GM18499 (cell line): ENCODE data around the gene IGF2R.
"Not testable (repeated sequence)": the region's sequence is repeated elsewhere in the genome, so short reads cannot be mapped to it uniquely, and the experiment has no call there.

Experiments used
- ATAC-seq: cut with Tn5 transposase; IDR thresholded peaks from one replicate; pipeline ENCODE4 v1.9.1; 2021; ENCODE audit warnings: moderate number of reproducible peaks; ENCODE audit not compliant: insufficient read depth, unreplicated experiment

IGF2R gene

DNA sequence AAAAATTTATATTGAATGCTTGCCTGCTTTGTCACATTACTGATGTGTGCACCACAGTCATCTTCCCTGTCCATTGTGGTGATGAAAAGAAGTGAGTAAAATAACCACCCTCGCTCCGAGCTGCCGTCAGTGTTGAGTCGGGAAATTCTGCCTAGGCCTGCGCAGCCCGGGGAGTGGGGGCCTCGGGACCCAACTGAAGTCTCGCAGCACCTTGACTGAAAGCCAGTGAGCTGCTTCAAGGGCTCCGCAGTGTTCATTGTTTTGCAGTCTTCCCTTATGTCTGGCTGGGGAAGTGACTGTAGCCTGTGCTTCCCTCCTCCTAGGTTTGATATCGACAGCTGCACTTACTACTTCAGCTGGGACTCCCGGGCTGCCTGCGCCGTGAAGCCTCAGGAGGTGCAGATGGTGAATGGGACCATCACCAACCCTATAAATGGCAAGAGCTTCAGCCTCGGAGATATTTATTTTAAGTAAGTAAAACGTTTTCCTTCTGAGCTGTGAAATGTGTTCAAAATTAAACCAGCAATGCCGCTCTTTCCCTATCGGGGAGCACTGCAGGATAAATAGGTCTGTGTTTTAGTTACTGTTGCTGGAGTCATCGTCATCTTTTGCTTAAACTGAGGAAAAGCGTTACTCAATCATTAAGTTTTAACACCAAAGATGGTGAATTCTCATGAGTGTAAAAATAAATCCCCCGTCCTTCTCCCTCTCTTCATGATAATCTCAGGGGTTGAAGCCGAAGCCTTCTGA lies 120.1 kb downstream of the IGF2R start:
- ATAC-seq = no peak

DNA sequence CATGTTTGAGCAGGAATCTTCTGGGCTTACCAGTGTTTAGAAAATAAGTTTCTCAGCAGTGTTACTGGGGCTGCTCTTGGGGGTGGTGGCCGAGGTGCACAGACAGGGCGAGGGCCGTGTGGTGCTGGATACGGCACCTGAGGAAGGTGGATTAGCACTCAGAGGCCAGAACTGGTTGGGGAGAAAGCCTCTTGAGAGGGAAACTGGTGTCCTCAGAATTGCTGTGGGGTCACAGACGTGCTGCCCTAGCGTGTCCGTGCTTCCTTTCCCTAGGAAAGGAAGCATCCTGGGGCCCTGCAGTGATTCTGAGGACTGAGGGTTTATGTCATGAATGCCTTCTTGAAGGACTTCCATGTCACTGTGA lies 120.6 kb downstream of the IGF2R start:
- ATAC-seq = no peak

DNA sequence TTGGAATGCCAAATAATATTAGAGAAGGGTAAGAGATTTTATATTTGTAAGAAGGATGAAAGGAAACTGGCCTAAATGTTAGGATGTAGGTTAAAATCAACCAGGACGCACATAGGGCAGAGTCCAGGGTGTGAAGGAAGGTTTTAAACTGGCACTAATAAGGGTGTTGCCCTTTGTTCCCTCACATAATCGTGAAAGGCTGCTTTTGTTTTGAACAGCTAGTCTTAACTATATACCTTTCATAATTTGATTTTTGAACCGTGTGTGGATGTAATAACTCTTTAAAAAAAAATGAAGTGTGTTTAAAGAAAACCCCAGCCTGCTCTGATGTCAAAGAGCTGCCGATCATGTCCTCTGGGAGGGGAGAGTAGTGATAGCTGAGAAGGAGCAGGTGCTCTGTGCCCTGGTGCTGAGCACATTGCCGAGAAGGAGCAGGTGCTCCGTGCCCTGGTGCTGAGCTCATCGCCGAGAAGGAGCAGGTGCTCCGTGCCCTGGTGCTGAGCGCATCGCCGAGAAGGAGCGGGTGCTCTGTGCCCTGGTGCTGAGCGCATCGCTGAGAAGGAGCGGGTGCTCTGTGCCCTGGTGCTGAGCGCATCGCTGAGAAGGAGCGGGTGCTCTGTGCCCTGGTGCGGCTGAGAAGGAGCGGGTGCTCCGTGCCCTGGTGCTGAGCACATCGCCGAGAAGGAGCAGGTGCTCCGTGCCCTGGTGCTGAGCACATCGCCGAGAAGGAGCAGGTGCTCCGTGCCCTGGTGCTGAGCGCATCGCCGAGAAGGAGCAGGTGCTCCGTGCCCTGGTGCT lies 121.8 kb downstream of the IGF2R start:
- not testable (repeated sequence) for ATAC-seq

DNA sequence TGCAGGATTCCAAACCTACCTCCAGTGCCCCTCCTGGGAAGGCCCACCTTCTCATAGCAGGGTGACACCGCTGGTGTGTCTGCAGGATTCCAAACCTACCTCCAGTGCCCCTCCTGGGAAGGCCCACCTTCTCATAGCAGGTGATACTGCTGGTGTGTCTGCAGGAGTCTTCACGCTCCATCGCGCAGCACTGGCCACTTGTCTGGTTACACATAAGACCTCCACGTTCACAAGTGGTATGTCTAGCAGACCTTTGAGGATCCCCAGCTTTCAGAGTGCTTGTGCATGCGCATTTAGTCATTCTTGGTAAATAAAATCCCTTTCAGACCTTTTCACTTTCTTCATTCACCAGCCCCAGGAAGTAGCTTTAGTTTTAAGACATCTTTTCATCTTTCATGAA lies 123.3 kb downstream of the IGF2R start:
- not testable (repeated sequence) for ATAC-seq

DNA sequence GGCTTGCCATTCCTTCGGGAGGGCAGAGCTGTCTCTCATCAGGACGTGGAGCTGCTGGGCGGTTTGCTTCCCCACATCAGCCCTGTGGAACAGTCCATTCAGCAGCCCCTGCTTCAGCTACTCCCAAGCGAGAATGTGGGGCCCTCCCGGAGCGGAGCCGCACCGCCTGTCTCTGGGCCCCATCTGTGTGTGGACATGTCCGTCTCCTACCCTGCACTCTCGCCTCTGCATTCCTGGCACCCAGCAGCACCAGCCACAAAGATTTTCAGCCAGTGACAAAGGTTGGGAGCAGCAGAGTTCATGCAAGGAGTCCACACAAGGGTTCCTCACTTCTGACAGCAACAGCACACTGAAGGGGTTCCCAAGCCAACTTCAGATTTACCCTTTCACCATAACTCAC lies 123.7 kb downstream of the IGF2R start:
- ATAC-seq = no peak

DNA sequence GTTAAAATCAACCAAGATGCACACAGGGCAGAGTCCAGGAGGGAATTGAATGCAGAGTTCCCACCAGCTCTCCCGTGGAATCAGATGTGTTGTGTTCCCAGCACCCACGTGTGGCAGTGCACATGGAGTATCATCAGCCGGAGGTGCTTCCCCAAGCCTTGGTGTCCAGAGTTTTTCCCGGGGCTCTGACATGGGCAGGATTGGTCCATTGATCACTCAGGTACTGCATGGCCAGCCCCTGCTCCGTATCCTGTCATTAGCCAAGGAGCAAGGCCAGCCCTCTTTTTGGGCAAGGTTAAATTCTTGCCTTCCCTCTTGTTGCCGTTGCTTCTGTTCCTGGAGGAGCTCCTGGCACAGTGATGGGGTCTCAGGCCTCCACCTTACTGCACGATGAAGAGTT lies 124.2 kb downstream of the IGF2R start:
- no peak for ATAC-seq

DNA sequence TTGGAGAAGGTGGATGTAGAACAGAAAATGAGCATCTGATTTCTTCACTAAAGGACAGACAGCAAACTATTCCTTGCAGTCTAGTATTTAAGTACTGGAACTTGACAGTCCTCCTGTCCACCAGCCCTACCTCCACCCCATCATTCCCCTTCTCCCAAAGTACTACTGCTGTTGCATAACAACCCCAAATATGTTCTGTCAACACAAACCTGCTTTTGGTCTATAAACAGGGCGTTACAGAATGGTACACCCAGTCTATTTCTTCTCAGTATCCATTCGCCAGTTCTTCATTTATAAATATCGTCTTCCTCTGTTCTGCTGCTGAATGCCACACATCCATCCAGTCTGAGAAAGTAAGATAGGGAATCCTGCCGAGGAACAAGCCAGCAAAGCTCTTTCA lies 125.1 kb downstream of the IGF2R start:
- ATAC-seq = no peak

DNA sequence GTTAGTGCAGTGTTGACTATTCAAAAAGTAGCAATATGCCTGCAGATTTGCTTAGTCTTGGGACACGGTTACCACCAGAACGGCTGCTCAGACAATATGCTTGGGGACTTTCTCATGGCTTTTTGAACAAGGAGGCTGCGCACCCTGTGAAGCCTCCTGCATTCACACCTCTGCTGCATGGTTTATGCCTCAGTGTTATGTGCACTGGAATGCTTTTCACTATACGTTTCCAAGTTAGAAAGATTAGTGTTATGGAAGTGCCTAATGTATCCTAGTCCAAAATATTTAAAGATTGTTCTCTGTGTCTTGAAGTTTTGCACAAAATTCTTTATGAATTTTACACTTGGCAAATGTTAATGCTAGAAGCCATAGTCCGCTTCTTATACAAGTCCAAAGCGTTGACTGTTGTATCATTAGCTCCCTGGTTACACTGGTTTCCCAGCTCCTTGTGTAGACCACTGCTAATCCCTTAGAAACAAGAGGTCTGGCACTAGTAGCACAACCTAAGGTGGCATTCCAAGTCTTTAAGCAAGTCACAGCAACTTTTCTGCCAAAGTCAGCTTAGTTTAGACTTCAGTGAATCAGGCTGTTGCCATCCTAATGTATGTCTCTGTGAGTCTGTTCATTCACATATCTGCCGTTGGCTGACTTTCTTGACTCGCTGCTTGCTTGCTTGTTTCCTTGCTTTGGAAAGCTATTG lies 126.4 kb downstream of the IGF2R start:
- no peak for ATAC-seq

DNA sequence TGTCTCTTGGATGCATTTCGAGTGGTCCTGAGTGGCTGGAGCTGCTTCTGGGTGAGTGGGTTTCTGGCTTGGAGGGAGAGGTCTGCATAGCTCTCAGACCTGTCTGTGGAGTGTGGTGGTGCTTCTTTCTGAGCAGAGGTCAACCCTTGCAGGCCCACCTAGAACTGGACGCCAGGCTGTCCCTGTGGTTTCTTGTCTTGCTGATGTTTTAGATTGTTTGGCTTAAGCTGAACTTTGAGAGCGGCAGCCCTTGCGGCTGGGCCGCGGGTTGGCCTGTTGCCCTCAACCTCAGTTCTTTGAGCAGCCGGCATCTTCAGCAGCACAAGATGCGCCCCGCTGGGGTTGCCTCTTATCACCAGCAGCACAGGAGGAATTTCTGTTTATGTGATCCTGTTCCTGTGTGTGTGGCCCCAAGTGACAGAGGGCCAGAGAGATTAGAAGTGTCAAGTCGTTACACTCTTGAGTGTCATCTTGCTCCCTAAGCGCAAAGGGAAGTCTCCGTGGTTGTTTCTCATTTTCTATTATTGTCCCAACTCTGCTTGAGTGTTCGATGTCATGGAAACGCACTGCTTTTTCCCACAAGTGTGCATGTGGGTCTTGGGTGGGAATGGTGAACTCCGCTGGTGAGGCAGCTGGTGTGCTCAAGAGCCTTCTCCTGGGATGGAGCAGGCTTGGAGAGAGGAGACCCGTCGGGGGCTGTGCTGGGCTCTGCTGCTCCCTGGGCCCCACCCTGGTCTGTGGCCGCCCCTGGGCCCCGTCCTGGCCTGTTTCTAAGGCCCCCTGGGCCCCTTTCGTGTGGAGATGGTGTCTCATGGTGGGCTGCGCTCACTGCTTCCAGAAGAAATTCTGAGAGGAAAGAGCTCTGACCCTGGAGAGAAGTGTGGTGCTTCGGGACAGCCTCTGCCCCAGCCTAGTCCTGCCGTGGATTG lies 132.7 kb downstream of the IGF2R start:
- ATAC-seq = no peak

DNA sequence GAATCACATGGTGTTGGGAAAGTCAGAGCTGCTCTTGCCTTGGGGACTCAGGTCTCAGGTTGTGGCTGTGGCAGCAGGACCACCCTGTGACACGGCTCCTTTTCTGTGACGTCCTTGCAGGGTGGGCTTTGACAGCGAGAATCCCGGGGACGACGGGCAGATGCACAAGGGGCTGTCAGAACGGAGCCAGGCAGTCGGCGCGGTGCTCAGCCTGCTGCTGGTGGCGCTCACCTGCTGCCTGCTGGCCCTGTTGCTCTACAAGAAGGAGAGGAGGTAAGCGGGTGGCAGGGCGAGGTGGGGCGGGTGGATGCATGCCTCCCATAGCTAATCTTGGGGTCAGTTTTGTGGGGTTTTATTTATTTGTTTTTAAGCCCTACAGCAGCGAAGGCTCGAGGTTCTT lies 133.5 kb downstream of the IGF2R start:
- ATAC-seq = no peak

DNA sequence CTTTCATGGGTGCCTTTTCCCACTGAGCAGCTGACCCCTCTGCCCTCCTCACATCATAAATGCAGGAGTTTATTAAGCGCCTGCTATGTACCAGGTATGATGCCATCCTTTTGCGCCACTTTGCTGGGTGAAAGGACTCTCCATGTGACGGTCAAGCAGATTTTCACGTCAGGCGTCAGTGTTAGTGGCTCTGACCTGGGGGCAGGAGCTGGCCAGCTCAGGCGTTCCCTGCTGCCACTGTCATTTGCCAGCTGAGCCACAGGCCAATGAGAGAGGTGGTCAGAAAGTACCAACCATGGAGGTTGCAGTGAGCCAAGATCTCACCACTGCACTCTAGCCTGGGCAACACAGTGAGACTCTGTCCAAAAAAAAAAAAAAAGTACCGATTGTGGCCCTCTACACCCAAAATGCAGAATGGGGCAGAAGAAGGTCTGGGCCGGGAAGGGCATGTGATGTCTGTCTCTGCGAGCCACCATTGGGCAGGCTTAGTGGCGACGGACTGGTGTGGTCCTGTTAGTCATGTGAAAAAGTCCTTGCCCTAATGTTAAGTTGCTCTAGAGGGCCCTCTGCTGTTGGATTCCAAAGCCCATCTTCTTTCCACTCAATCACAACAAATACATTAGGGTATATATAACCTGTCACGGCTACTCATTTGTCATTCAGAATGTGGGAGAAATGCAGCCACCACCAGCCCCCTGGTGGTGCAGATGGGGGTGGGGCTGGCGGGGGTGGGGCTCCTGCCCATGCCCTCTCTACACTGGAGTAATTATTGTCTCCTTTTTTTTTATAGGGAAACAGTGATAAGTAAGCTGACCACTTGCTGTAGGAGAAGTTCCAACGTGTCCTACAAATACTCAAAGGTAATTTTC lies 134.3 kb downstream of the IGF2R start:
- no peak for ATAC-seq

DNA sequence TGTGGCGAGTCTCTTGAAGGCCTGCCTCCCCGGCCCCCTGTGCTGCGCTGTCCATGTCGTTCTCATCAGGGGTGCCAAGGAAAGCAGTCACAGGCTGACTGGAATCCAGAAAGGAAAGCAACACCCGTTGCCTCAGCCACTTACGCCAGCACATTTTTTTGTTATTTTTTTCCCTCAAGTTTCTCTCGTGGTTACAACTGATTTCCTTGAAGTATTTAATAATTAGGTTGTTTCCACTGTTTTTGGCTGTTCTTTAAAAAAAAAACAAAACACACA lies 134.9 kb downstream of the IGF2R start:
- ATAC-seq = no peak

DNA sequence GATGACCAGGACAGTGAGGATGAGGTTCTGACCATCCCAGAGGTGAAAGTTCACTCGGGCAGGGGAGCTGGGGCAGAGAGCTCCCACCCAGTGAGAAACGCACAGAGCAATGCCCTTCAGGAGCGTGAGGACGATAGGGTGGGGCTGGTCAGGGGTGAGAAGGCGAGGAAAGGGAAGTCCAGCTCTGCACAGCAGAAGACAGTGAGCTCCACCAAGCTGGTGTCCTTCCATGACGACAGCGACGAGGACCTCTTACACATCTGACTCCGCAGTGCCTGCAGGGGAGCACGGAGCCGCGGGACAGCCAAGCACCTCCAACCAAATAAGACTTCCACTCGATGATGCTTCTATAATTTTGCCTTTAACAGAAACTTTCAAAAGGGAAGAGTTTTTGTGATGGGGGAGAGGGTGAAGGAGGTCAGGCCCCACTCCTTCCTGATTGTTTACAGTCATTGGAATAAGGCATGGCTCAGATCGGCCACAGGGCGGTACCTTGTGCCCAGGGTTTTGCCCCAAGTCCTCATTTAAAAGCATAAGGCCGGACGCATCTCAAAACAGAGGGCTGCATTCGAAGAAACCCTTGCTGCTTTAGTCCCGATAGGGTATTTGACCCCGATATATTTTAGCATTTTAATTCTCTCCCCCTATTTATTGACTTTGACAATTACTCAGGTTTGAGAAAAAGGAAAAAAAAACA lies 136.1 kb downstream of the IGF2R start:
- no peak for ATAC-seq

DNA sequence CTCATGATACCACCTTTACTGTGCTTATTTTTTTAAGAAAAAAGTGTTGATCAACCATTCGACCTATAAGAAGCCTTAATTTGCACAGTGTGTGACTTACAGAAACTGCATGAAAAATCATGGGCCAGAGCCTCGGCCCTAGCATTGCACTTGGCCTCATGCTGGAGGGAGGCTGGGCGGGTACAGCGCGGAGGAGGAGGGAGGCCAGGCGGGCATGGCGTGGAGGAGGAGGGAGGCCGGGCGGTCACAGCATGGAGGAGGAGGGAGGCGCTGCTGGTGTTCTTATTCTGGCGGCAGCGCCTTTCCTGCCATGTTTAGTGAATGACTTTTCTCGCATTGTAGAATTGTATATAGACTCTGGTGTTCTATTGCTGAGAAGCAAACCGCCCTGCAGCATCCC lies 137.1 kb downstream of the IGF2R start:
- no peak for ATAC-seq

DNA sequence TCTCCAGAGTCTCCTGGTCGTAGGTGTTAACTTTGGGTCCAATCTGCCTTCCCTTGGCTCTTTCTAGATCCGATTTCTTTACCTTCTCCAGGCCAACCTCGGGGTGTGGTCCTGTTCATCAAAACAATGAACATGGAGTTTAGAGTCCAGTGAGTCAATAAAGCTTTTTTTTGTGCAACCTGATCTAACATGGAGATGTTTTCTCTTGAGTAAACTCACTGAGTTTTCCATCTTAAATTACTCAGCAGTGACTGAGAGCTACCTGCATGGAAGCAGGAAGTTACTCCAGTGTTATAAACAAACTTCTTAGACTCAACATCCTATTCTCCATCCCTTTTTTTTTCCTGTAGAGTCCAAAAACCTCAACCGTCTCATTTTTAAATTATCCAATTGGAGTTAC lies 137.8 kb downstream of the IGF2R start:
- ATAC-seq = no peak

DNA sequence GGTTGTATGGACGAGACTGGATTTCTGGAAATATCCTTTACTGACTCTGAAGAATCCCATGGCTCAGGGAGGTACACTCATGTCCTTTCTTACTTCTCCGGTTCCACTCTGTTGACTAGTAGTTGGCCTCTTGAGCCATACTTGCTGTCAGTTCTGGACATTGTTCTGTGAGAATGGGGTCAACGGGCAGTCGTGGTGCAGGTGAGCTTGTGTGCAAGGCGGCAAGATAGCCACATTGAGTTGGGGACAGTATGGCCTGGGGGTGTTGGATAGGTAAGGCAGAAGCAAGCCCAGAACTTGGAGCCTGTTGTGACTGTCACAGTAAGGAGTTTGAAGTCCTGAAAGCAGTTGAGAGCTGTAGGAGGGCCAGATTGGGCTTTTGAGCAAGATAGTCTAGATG lies 139.2 kb downstream of the IGF2R start:
- ATAC-seq = no peak

DNA sequence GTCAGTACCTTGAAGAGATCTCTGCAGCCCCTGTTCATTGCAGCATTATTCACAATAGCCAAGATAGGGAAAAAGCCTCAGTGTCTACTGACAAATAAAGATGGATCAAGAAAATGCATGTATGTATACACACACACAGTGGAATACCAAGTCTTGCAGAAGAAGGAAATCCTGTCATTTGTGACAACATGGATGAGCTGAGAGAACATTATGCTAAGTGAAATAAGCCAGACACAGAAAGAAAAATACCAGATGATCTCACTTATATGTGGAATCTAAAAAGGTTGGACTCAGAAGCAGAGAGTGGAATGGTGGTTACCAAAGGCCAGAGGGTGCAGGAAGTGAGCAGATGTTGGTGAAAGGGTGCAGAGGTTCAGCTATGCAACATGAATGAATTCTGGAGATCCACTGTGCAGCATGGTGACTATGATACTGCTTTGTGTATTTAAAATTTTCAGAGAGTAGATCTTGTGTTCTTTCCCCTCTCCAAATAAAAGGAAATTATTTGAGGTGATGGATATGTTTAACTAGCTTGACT lies 141.8 kb downstream of the IGF2R start:
- no peak for ATAC-seq

DNA sequence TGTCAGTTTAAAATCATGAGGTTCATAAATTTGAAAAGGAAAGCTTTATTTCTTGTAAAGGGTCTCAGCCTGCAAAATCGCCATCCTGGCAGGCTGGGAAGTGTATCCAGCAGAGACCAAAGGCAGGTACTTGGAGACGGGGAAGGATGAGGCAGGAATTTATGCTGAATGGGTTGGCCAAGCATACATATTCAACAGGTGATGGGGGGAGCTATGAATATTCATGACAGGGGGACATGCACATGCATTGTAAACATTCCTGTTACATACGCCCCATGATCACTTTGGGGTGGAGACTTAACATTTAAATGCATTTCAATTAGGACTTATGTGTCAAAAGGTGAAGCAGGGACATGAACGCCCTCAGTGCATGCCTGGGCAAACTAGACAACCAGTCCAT lies 142.9 kb downstream of the IGF2R start:
- ATAC-seq = no peak
